ENCODE measurements around the gene ABHD8.

GRCh38 chr19:17289489-17289888 is 13.7 kb downstream of the ABHD8 start:
- TF ChIP-seq CTCF (IDR thresholded peaks at IDR 0.05; ENCODE audit: insufficient read depth, low read depth, low read length) = no peak
- TF ChIP-seq EZH2 (IDR thresholded peaks at IDR 0.05; ENCODE audit: insufficient read depth, low read length) = no peak

Measured in astrocyte (in vitro differentiated cells and primary cell).